MM.1S (cell line): ENCODE results near the gene FMR1.

Source experiments
- DNase-seq: peaks from one replicate; pipeline ENCODE4 v3.0.0-alpha.2; 2015
- H2AFZ ChIP-seq: fragments of 300-600 bp; sonication (generic); 2 replicates; pipeline ENCODE4 v1.6.0; 2016; ENCODE audit warnings: antibody characterized with exemption, low read length
- H3F3A ChIP-seq: fragments of 300-600 bp; sonication (generic); 2 replicates; pipeline ENCODE4 v1.6.1; 2016; ENCODE audit warnings: mild to moderate bottlenecking, antibody characterized with exemption, low read length, moderate library complexity, mixed read lengths; ENCODE audit not compliant: insufficient read depth
- H3K27ac ChIP-seq: fragments of 300-600 bp; sonication (generic); 2 replicates; pipeline ENCODE4 v1.5.1; 2016; ENCODE audit warnings: mild to moderate bottlenecking, low read length
- H3K27me3 ChIP-seq: fragments of 300-600 bp; sonication (generic); replicated peaks from 2 replicates; pipeline ENCODE4 v1.6.0; 2016; ENCODE audit warnings: low read length; ENCODE audit not compliant: insufficient read depth
- H3K36me3 ChIP-seq: fragments of 300-600 bp; sonication (generic); replicated peaks from 2 replicates; pipeline ENCODE4 v1.6.1; 2016; ENCODE audit warnings: mild to moderate bottlenecking, low read length, mixed read lengths; ENCODE audit not compliant: insufficient read depth
- H3K4me1 ChIP-seq: fragments of 300-600 bp; sonication (generic); 2 replicates; pipeline ENCODE4 v1.6.1; 2016; ENCODE audit warnings: low read length, mixed read lengths
- H3K4me2 ChIP-seq: fragments of 300-600 bp; sonication (generic); 2 replicates; pipeline ENCODE4 v1.6.0; 2016; ENCODE audit warnings: low read depth, low read length
- H3K4me3 ChIP-seq: fragments of 300-600 bp; sonication (generic); 2 replicates; pipeline ENCODE4 v1.5.1; 2016; ENCODE audit warnings: low read length, mixed read lengths
- H3K79me2 ChIP-seq: fragments of 300-600 bp; sonication (generic); 2 replicates; pipeline ENCODE4 v1.6.1; 2016; ENCODE audit warnings: mixed run types, low read length, mixed read lengths
- H3K9ac ChIP-seq: fragments of 300-600 bp; sonication (generic); 2 replicates; pipeline ENCODE4 v1.6.1; 2016; ENCODE audit warnings: low read length, mixed read lengths
- H3K9me2 ChIP-seq: fragments of 300-600 bp; sonication (generic); replicated peaks from 2 replicates; pipeline ENCODE4 v1.6.1; 2016; ENCODE audit warnings: mild to moderate bottlenecking, low read length, mixed read lengths; ENCODE audit not compliant: insufficient read depth
- H3K9me3 ChIP-seq: fragments of 300-600 bp; sonication (generic); replicated peaks from 2 replicates; pipeline ENCODE4 v1.6.1; 2016; ENCODE audit warnings: mild to moderate bottlenecking, low read length, mixed read lengths; ENCODE audit not compliant: insufficient read depth
- H4K20me1 ChIP-seq: fragments of 300-600 bp; sonication (generic); 2 replicates; pipeline ENCODE4 v1.6.1; 2016; ENCODE audit warnings: mild to moderate bottlenecking, low read length, moderate library complexity, mixed read lengths; ENCODE audit not compliant: insufficient read depth
- EZH2 ChIP-seq: fragments of 300-600 bp; sonication (generic); optimal IDR thresholded peaks from 2 replicates; pipeline ENCODE3; 2017; ENCODE audit warnings: low read depth, mild to moderate bottlenecking, antibody characterized with exemption, low read length, mixed read lengths
- EZH2phosphoT487 ChIP-seq: fragments of 300-600 bp; sonication (generic); IDR thresholded peaks from 2 replicates; pipeline ENCODE4 v1.6.1; 2018; ENCODE audit warnings: antibody characterized with exemption, low read length
- TF ChIP-seq, protein P1 (sequence below): fragments of 300-600 bp; sonication (generic); IDR thresholded peaks from 2 replicates; pipeline ENCODE4 v1.5.1; 2016; ENCODE audit warnings: antibody characterized with exemption, low read length, mixed read lengths

The FMR1 gene

DNA sequence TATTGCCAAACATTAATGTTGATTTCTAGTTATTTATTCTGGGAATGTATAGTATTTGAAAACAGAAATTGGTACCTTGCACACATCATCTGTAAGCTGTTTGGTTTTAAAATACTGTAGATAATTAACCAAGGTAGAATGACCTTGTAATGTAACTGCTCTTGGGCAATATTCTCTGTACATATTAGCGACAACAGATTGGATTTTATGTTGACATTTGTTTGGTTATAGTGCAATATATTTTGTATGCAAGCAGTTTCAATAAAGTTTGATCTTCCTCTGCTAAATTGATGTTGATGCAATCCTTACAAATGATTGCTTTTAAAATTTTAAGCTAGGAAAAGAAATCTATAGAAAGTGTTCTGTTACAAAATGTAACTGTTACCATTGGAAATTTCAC lies 38.6 kb downstream of the FMR1 start:
- Histone ChIP-seq H3K9ac (no peak overlapping the region), H3K4me3 (no peak overlapping the region), H3K27me3 (no peaks in the 10 kb centered on the region), H3K27ac (no peak overlapping the region), H3F3A (no peaks in the 10 kb centered on the region), H3K36me3 (0 out of 2 replicates have a peak, but pooled peaks cover 2% of the 10 kb centered on the region), H3K9me2 (no peaks in the 10 kb centered on the region), H3K4me1 (no peaks in the 10 kb centered on the region), H3K79me2 (no peaks in the 10 kb centered on the region), H2AFZ (no peak overlapping the region), H4K20me1 (no peaks in the 10 kb centered on the region), H3K9me3 (no peaks in the 10 kb centered on the region), H3K4me2 (no peak overlapping the region)
- no peak for DNase-seq
- TF ChIP-seq EZH2phosphoT487 (no peak), EZH2 (no peak)
- TF ChIP-seq, protein P1, sequence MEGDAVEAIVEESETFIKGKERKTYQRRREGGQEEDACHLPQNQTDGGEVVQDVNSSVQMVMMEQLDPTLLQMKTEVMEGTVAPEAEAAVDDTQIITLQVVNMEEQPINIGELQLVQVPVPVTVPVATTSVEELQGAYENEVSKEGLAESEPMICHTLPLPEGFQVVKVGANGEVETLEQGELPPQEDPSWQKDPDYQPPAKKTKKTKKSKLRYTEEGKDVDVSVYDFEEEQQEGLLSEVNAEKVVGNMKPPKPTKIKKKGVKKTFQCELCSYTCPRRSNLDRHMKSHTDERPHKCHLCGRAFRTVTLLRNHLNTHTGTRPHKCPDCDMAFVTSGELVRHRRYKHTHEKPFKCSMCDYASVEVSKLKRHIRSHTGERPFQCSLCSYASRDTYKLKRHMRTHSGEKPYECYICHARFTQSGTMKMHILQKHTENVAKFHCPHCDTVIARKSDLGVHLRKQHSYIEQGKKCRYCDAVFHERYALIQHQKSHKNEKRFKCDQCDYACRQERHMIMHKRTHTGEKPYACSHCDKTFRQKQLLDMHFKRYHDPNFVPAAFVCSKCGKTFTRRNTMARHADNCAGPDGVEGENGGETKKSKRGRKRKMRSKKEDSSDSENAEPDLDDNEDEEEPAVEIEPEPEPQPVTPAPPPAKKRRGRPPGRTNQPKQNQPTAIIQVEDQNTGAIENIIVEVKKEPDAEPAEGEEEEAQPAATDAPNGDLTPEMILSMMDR, result no peak

DNA sequence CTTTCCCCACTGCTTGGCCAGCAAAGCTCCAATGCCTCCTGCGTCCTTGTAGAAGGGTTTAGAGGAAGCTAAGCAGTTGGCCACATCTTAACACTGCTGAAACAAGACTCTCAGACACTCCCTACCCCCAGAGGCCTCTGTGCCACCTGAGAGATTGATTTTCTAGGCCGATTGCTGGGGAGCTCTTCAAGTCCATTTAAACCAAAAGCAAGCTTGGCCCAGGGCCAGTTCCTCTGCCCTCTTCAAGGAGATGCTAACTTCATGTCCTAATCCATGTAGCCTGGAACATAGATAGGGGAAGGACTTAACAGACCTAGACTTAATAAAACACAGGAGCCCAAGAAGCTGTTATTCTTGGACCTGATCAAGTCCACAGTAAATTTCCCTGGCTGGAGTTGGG lies 42.3 kb downstream of the FMR1 start:
- no peak overlapping the region for H3K9ac ChIP-seq
- H3K4me1 ChIP-seq, result no peaks in the 10 kb centered on the region
- H3K36me3 ChIP-seq, result no peaks in the 10 kb centered on the region
- H3K79me2 ChIP-seq, result no peaks in the 10 kb centered on the region
- no peak overlapping the region for H3K4me3 ChIP-seq
- H2AFZ ChIP-seq, result no peak overlapping the region
- H3K9me3 ChIP-seq, result no peaks in the 10 kb centered on the region
- H3K27me3 ChIP-seq, result no peaks in the 10 kb centered on the region
- H3K4me2 ChIP-seq, result no peak overlapping the region
- no peak for DNase-seq
- H4K20me1 ChIP-seq, result no peaks in the 10 kb centered on the region
- TF ChIP-seq EZH2phosphoT487, result no peak
- no peak overlapping the region for H3K27ac ChIP-seq
- no peaks in the 10 kb centered on the region for H3F3A ChIP-seq
- no peaks in the 10 kb centered on the region for H3K9me2 ChIP-seq

DNA sequence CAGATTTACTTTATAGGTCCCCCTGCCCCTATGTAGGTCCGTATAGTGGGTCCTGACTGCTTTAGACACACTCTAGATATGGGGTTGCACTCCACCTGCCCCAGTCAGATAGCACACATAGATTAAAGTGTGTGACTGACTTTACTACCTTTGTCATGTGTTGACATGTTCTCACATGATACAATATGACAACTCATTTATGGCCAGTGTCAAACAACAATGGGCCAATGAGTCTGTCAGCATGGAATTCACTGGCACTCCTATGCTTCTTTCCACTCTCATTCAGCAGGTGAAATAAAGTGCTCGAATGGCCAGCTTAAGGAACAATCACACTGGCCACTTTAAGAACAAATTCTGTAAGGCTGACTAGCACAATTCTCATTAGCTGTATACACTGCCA lies 45.6 kb downstream of the FMR1 start:
- Histone ChIP-seq H3K9me2 (no peaks in the 10 kb centered on the region), H3K4me3 (no peak overlapping the region), H3F3A (no peaks in the 10 kb centered on the region), H3K4me1 (no peaks in the 10 kb centered on the region), H4K20me1 (no peaks in the 10 kb centered on the region), H3K9me3 (no peaks in the 10 kb centered on the region), H3K27ac (no peak overlapping the region), H3K9ac (no peak overlapping the region), H2AFZ (no peak overlapping the region), H3K27me3 (no peaks in the 10 kb centered on the region), H3K36me3 (no peaks in the 10 kb centered on the region), H3K79me2 (no peaks in the 10 kb centered on the region), H3K4me2 (no peak overlapping the region)
- no peak for TF ChIP-seq EZH2phosphoT487
- TF ChIP-seq, protein P1, result no peak
- TF ChIP-seq EZH2, result no peak
- DNase-seq, result no peak

DNA sequence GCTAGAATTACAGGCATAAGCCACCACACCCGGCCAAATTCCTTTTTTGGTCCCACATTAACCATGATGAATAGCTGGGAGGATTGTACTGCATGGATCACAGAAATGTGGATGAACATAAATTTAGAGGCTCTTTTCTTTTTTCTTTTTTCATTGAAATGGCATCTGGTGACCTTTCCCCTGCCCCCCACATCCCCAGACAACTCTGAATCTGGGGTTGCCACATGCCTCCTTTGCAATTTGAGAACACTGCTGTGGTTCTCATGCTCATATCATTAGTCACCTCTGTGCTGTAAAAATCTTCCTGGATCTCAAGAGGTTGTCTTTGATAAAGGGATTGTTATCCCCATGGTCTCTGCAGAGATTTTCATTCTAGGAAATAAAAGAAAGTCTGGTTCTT lies 46.6 kb downstream of the FMR1 start:
- no peaks in the 10 kb centered on the region for H3K79me2 ChIP-seq
- DNase-seq, result no peak

More for the DNA sequence above, 46.6 kb downstream of the FMR1 start:
- H4K20me1 ChIP-seq, result no peaks in the 10 kb centered on the region
- H3K4me3 ChIP-seq, result no peak overlapping the region
- no peaks in the 10 kb centered on the region for H3K9me3 ChIP-seq
- no peaks in the 10 kb centered on the region for H3K9me2 ChIP-seq
- TF ChIP-seq, protein P1, result no peak
- TF ChIP-seq EZH2 (no peak), EZH2phosphoT487 (no peak)
- H3F3A ChIP-seq, result no peaks in the 10 kb centered on the region
- no peaks in the 10 kb centered on the region for H3K36me3 ChIP-seq
- H3K4me1 ChIP-seq, result no peaks in the 10 kb centered on the region
- H3K27ac ChIP-seq, result no peak overlapping the region
- no peaks in the 10 kb centered on the region for H3K27me3 ChIP-seq
- no peak overlapping the region for H3K4me2 ChIP-seq
- H2AFZ ChIP-seq, result no peak overlapping the region
- H3K9ac ChIP-seq, result no peak overlapping the region
